Fibroblast of pulmonary artery (primary cell): ENCODE measurements around the gene INTS1.

ENCODE experiments used
- DNase-seq: peaks from one replicate; pipeline ENCODE4 v3.0.0-alpha.2; 2010; ENCODE audit warnings: low read depth
- H3K4me3 ChIP-seq: replicated peaks from 2 replicates; pipeline ENCODE4 v1.5.1; 2011; ENCODE audit warnings: low read depth, mild to moderate bottlenecking, control low read depth, low read length, moderate library complexity
- CTCF ChIP-seq: IDR thresholded peaks from 2 replicates; pipeline ENCODE4 v1.5.1; 2011; ENCODE audit warnings: mild to moderate bottlenecking, control low read depth, low read length, inconsistent platforms; ENCODE audit errors: missing control alignments

The INTS1 gene

GRCh38 chr7:1529383-1530116 lies 25.4 kb upstream of the INTS1 start:
- no peak for DNase-seq
- TF ChIP-seq CTCF, result no peak
- H3K4me3 ChIP-seq, result no peak overlapping the region

GRCh38 chr7:1526271-1526754 lies 22.1 kb upstream of the INTS1 start:
- no peak overlapping the region for H3K4me3 ChIP-seq

GRCh38 chr7:1525409-1525808 lies 21.2 kb upstream of the INTS1 start:
- TF ChIP-seq CTCF, result no peak
- DNase-seq, result no peak
- no peak overlapping the region for H3K4me3 ChIP-seq

More at GRCh38 chr7:1526271-1526754, 22.1 kb upstream of the INTS1 start:
- no peak for TF ChIP-seq CTCF
- no peak for DNase-seq

- no peak for TF ChIP-seq CTCF
- no peak for DNase-seq
- H3K4me3 ChIP-seq, result no peak overlapping the region
Observed at GRCh38 chr7:1523844-1524243, 19.7 kb upstream of the INTS1 start.

- no peak overlapping the region for H3K4me3 ChIP-seq
- no peak for TF ChIP-seq CTCF
- DNase-seq, result no peak
Observed at GRCh38 chr7:1523208-1523607, 19.0 kb upstream of the INTS1 start.

GRCh38 chr7:1521456-1521855 lies 17.3 kb upstream of the INTS1 start:
- no peak overlapping the region for H3K4me3 ChIP-seq
- no peak for DNase-seq

More at GRCh38 chr7:1521456-1521855, 17.3 kb upstream of the INTS1 start:
- no peak for TF ChIP-seq CTCF
